HG02840 (cell line): ENCODE results near the gene CARHSP1.
"Not testable (repeated sequence)": the region's sequence is repeated elsewhere in the genome, so short reads cannot be mapped to it uniquely, and the experiment has no call there.

ENCODE experiments used
- ATAC-seq: cut with Tn5 transposase; IDR thresholded peaks from one replicate; pipeline ENCODE4 v1.9.1; 2021; ENCODE audit warnings: mild to moderate bottlenecking, moderate library complexity, moderate number of reproducible peaks; ENCODE audit not compliant: unreplicated experiment, low FRiP score

CARHSP1 gene

GRCh38 chr16:8837594-8837993, 31.2 kb downstream of the CARHSP1 start:
- not testable (repeated sequence) for ATAC-seq

- ATAC-seq: not testable (repeated sequence)
These were observed 32.0 kb downstream of the CARHSP1 start for GRCh38 chr16:8836797-8837196.

GRCh38 chr16:8832717-8833105, 36.1 kb downstream of the CARHSP1 start:
- no peak for ATAC-seq

- ATAC-seq: no peak
These were observed 36.7 kb downstream of the CARHSP1 start for GRCh38 chr16:8831871-8832716.

GRCh38 chr16:8831450-8831849, 37.4 kb downstream of the CARHSP1 start:
- no peak for ATAC-seq

- no peak for ATAC-seq
These were observed 40.2 kb downstream of the CARHSP1 start for GRCh38 chr16:8828541-8829165.

GRCh38 chr16:8826278-8826879, 42.4 kb downstream of the CARHSP1 start:
- no peak for ATAC-seq

GRCh38 chr16:8822403-8822802, 46.4 kb downstream of the CARHSP1 start:
- ATAC-seq: no peak

GRCh38 chr16:8819411-8820034, 49.3 kb downstream of the CARHSP1 start:
- ATAC-seq: no peak

GRCh38 chr16:8818504-8819270, 50.1 kb downstream of the CARHSP1 start:
- peak; percentile 80 for ATAC-seq

- ATAC-seq: no peak
These were observed 51.7 kb downstream of the CARHSP1 start for GRCh38 chr16:8816967-8817655.

- no peak for ATAC-seq
These were observed 54.6 kb downstream of the CARHSP1 start for GRCh38 chr16:8814095-8814806.

- no peak for ATAC-seq
These were observed 56.5 kb downstream of the CARHSP1 start for GRCh38 chr16:8812162-8812843.

GRCh38 chr16:8808613-8809353, 60.0 kb downstream of the CARHSP1 start:
- ATAC-seq: no peak

- no peak for ATAC-seq
These were observed 60.8 kb downstream of the CARHSP1 start for GRCh38 chr16:8808009-8808408.

- no peak for ATAC-seq
These were observed 61.6 kb downstream of the CARHSP1 start for GRCh38 chr16:8807189-8807588.

GRCh38 chr16:8806272-8806983, 62.4 kb downstream of the CARHSP1 start:
- no peak for ATAC-seq
